BLaER1 treated with 17β-estradiol and CSF1 and Interleukin-3, amounts not matched to agents 10 nM and 100 nM (cell line): Measurements from ENCODE around the gene MAGI2.

ENCODE experiments used
- H3K27ac ChIP-seq, 11 experiments: shearing (Covaris generic); formaldehyde crosslinking; 2 replicates each; pipeline ENCODE4 v1.8.1; 2022
- H3K27me3 ChIP-seq, 11 experiments: shearing (Covaris generic); formaldehyde crosslinking; 2 replicates each; pipeline ENCODE4 v1.8.1; 2022
- H3K36me3 ChIP-seq, 11 experiments: shearing (Covaris generic); formaldehyde crosslinking; 2 replicates each; pipeline ENCODE4 v1.8.1; 2022
- H3K4me1 ChIP-seq, 10 experiments: shearing (Covaris generic); formaldehyde crosslinking; 2 replicates each; pipeline ENCODE4 v1.8.1; 2022
- H3K4me2 ChIP-seq, 11 experiments: shearing (Covaris generic); formaldehyde crosslinking; 2 replicates each; pipeline ENCODE4 v1.8.1; 2022
- H3K4me3 ChIP-seq, 10 experiments: shearing (Covaris generic); formaldehyde crosslinking; 2 replicates each; pipeline ENCODE4 v1.8.1; 2022
- H3K9ac ChIP-seq, 11 experiments: shearing (Covaris generic); formaldehyde crosslinking; 2 replicates each; pipeline ENCODE4 v1.8.1; 2022
- H3K9me3 ChIP-seq, 11 experiments: shearing (Covaris generic); formaldehyde crosslinking; replicated peaks in 1 of 11; 2 replicates each; pipeline ENCODE4 v1.8.1; 2022
- H4K20me1 ChIP-seq, 11 experiments: shearing (Covaris generic); formaldehyde crosslinking; 2 replicates each; pipeline ENCODE4 v1.8.1; 2022
- Cebpa-rat ChIP-seq, 11 experiments: shearing (Covaris generic); IDR thresholded peaks; 2 replicates each; pipeline ENCODE4 v1.8.1; 2022

Gene MAGI2

DNA sequence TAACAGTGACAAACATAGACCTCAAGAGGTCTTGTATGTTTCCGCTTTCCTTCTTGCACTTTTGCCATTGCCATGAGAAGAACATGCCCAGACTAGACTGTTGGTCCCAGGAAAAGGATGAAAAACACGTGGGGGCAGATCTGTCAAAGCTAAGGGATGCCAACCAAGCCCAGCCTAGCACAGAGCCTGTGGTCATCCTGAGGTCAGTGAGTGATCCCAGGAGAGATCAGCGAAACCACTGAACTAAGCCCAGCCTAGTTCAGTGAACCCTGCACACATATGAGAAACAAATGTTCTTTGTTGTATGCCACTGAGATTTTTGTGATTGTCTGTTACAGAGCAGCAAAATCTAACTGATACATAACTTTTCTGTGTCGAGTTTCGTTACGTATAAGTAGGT lies 718.8 kb downstream of the MAGI2 start:
- Histone ChIP-seq H3K36me3 (no peaks in the 10 kb centered on the region), H3K9me3 (no peaks in the 10 kb centered on the region), H3K27me3 (no peaks in the 10 kb centered on the region), H3K4me1 (peaks cover 0 to 6% (median 1%) of the 10 kb centered on the region in 10 experiments; a peak in 4 of 20 replicates), H3K27ac (no peak overlapping the region), H3K4me3 (no peak overlapping the region), H3K9ac (no peak overlapping the region), H4K20me1 (no peaks in the 10 kb centered on the region), H3K4me2 (peak overlapping the region in 1 of 11 experiments; percentile 14; a peak in 2 of 22 replicates)
- no peak for TF ChIP-seq Cebpa-rat (IDR thresholded peaks at IDR 0.05)

- Histone ChIP-seq H3K4me3 (no peak overlapping the region), H3K4me1 (no peaks in the 10 kb centered on the region), H4K20me1 (no peaks in the 10 kb centered on the region), H3K4me2 (no peak overlapping the region), H3K9ac (no peak overlapping the region), H3K36me3 (no peaks in the 10 kb centered on the region), H3K27ac (no peak overlapping the region), H3K27me3 (no peaks in the 10 kb centered on the region), H3K9me3 (peaks cover 0 to 7% (median 0%) of the 10 kb centered on the region in 11 experiments; a peak in 1 of 22 replicates)
- TF ChIP-seq Cebpa-rat (IDR thresholded peaks at IDR 0.05), result no peak
These were observed 733.4 kb downstream of the MAGI2 start for GRCh38 chr7:78720066-78720465.

DNA sequence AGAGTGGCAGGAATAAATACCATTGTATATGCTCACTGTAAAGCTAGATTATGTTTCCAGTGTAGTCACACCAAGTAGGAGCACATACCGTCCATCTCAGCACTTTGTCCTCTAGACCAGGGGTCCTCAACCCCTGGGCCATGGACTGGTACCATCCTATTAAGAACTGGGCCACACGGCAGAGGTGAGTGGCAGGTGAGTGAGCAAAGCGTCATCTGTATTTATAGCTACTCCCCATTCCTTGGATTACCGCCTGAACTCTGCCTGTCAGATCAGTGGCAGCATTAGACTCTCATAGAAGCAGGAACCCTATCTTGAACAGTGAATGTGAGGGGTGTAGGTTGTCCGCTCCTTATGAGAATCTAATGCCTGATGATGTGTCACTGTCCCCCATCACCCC lies 735.3 kb downstream of the MAGI2 start:
- no peaks in the 10 kb centered on the region for H3K36me3 ChIP-seq
- H3K4me1 ChIP-seq, result no peaks in the 10 kb centered on the region
- H3K4me3 ChIP-seq, result no peak overlapping the region
- H4K20me1 ChIP-seq, result no peaks in the 10 kb centered on the region
- H3K9ac ChIP-seq, result no peak overlapping the region
- H3K27me3 ChIP-seq, result no peaks in the 10 kb centered on the region
- no peaks in the 10 kb centered on the region for H3K9me3 ChIP-seq
- TF ChIP-seq Cebpa-rat (IDR thresholded peaks at IDR 0.05), result no peak
- H3K4me2 ChIP-seq, result no peak overlapping the region
- no peak overlapping the region for H3K27ac ChIP-seq

DNA sequence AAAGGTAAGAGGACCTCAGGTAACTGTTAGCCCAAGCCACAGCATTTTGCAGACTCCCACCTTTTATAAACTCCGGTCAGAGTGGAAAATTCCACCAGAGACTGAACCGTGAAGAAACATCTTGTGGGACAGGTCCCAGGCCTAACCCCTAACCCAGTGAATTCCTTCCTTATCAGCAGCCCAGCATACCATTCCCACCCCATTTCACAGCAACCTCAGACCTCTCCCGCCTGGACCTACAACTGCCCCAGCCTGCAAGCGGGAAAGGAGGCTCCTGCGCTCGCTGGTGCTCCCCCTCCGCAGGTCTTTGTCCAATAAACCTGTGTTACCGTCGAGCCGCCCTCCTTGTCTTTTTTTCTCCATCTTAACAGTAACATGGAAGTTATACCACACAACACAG lies 736.6 kb downstream of the MAGI2 start:
- no peak overlapping the region for H3K27ac ChIP-seq
- no peak overlapping the region for H3K9ac ChIP-seq
- H3K4me1 ChIP-seq, result no peaks in the 10 kb centered on the region
- H3K27me3 ChIP-seq, result no peaks in the 10 kb centered on the region
- H3K4me2 ChIP-seq, result no peak overlapping the region
- no peaks in the 10 kb centered on the region for H4K20me1 ChIP-seq
- H3K9me3 ChIP-seq, result no peaks in the 10 kb centered on the region
- TF ChIP-seq Cebpa-rat (IDR thresholded peaks at IDR 0.05), result no peak
- no peaks in the 10 kb centered on the region for H3K36me3 ChIP-seq
- no peak overlapping the region for H3K4me3 ChIP-seq

DNA sequence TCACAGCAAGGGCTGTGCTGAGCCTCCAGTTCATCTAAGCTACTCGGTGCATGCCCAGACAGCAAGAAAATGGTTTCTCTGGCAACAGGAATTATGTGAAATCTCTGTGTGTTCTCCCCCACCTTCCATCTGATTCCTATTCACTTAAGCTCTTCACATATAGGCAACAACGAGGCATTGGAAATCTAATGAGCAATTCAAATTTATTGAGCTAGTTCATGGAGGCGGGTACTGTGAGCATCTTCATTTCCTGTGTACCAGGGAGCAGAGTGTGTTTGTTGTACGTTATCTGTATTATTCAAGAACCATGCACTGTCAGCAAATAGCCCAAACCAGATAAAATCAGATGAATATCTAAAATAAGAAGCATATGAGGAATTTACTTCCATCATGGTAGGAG lies 739.1 kb downstream of the MAGI2 start:
- no peak overlapping the region for H3K4me3 ChIP-seq
- TF ChIP-seq Cebpa-rat (IDR thresholded peaks at IDR 0.05), result no peak
- no peaks in the 10 kb centered on the region for H3K36me3 ChIP-seq
- H3K9ac ChIP-seq, result no peak overlapping the region
- H3K9me3 ChIP-seq, result no peaks in the 10 kb centered on the region
- no peak overlapping the region for H3K27ac ChIP-seq
- H3K4me2 ChIP-seq, result no peak overlapping the region
- H3K27me3 ChIP-seq, result no peaks in the 10 kb centered on the region
- no peaks in the 10 kb centered on the region for H3K4me1 ChIP-seq
- no peaks in the 10 kb centered on the region for H4K20me1 ChIP-seq

DNA sequence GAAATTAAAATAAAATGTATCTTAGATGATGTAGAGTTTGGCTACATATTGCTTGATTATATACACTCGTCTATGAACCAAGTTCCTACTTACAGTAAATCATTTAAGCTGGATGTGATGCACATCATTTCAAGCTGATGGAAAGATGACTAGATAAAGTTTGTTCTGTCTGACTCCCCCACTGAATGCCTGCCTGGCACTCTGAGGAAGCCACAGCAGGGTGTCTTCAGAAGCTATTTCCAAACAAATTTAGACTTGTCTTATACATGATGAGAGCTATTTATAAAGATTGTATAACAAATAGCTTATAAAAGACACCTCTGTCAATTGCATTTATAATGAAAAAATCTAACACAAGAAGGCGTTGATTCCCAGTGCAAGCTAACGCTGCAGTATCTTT lies 741.4 kb downstream of the MAGI2 start:
- Histone ChIP-seq H3K9me3 (no peaks in the 10 kb centered on the region), H3K36me3 (no peaks in the 10 kb centered on the region), H3K4me2 (no peak overlapping the region), H3K4me1 (no peaks in the 10 kb centered on the region), H3K4me3 (no peak overlapping the region), H3K27ac (no peak overlapping the region), H3K9ac (no peak overlapping the region), H4K20me1 (no peaks in the 10 kb centered on the region), H3K27me3 (no peaks in the 10 kb centered on the region)
- TF ChIP-seq Cebpa-rat (IDR thresholded peaks at IDR 0.05), result no peak

- Histone ChIP-seq H4K20me1 (no peaks in the 10 kb centered on the region), H3K4me1 (no peaks in the 10 kb centered on the region), H3K4me2 (no peak overlapping the region), H3K27ac (no peak overlapping the region), H3K4me3 (no peak overlapping the region), H3K9ac (no peak overlapping the region), H3K27me3 (no peaks in the 10 kb centered on the region), H3K9me3 (peaks cover 0 to 3% (median under 1%) of the 10 kb centered on the region in 11 experiments; a peak in 2 of 22 replicates), H3K36me3 (no peaks in the 10 kb centered on the region)
- TF ChIP-seq Cebpa-rat (IDR thresholded peaks at IDR 0.05), result no peak
These were observed 743.8 kb downstream of the MAGI2 start for GRCh38 chr7:78709658-78710057.

DNA sequence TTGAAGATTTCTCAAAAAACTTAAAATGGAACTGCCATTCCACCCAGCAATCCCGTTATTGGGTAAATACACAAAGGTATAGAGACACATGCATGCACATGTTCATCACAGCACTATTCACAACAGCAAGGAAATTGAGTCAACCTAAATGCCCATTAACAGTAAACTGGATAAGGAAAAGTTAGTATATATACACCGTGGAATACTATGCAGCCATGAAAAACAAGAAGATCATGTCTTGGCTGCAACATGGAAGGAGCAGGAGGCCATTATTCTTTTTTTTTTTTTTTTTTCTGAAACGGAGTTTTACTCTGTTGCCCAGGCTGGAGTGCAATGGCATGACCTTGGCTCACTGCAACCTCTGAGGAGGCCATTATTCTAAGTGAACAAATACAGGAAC lies 749.0 kb downstream of the MAGI2 start:
- Histone ChIP-seq H3K36me3 (no peaks in the 10 kb centered on the region), H3K9ac (no peak overlapping the region), H3K4me3 (no peak overlapping the region), H3K27ac (no peak overlapping the region), H3K4me2 (no peak overlapping the region), H3K9me3 (peaks cover 0 to 9% (median 5%) of the 10 kb centered on the region in 11 experiments; a peak in 3 of 22 replicates), H3K27me3 (no peaks in the 10 kb centered on the region), H4K20me1 (no peaks in the 10 kb centered on the region), H3K4me1 (0 out of 20 replicates have a peak, but pooled peaks cover 0 to 5% (median 0%) of the 10 kb centered on the region in 10 experiments)
- TF ChIP-seq Cebpa-rat (IDR thresholded peaks at IDR 0.05), result no peak

- Histone ChIP-seq H3K4me1 (0 out of 20 replicates have a peak, but pooled peaks cover 0 to 5% (median 0%) of the 10 kb centered on the region in 10 experiments), H3K9me3 (peaks cover 0 to 9% (median 5%) of the 10 kb centered on the region in 11 experiments; a peak in 3 of 22 replicates), H3K4me2 (no peak overlapping the region), H3K4me3 (no peak overlapping the region), H3K9ac (no peak overlapping the region), H3K27ac (no peak overlapping the region), H3K27me3 (no peaks in the 10 kb centered on the region), H4K20me1 (no peaks in the 10 kb centered on the region), H3K36me3 (no peaks in the 10 kb centered on the region)
- no peak for TF ChIP-seq Cebpa-rat (IDR thresholded peaks at IDR 0.05)
These were observed 750.1 kb downstream of the MAGI2 start for GRCh38 chr7:78703391-78703790.

- no peak overlapping the region for H3K27ac ChIP-seq
- no peak overlapping the region for H3K4me3 ChIP-seq
- H3K36me3 ChIP-seq, result no peaks in the 10 kb centered on the region
- 0 out of 20 replicates have a peak, but pooled peaks cover 0 to 5% (median 0%) of the 10 kb centered on the region in 10 experiments for H3K4me1 ChIP-seq
- peaks cover 0 to 9% (median 5%) of the 10 kb centered on the region in 11 experiments; a peak in 3 of 22 replicates for H3K9me3 ChIP-seq
- no peaks in the 10 kb centered on the region for H4K20me1 ChIP-seq
- no peak for TF ChIP-seq Cebpa-rat (IDR thresholded peaks at IDR 0.05)
- no peak overlapping the region for H3K9ac ChIP-seq
- H3K27me3 ChIP-seq, result no peaks in the 10 kb centered on the region
- peak overlapping the region in 1 of 11 experiments; percentile 31; a peak in 1 of 22 replicates for H3K4me2 ChIP-seq
These were observed 750.7 kb downstream of the MAGI2 start for GRCh38 chr7:78702770-78703169.
